Mesenchymal stem cell (in vitro differentiated cells and primary cell): ENCODE results near the gene WDR64.
A peak's percentile ranks its signal among the peaks of the same experiment; 100 is the strongest.

Experiments used
- DNase-seq: peaks from one replicate; pipeline ENCODE4 v3.0.0-alpha.2; 2013
- H2AFZ ChIP-seq: one replicate; pipeline ENCODE4 v1.6.1; 2013; ENCODE audit warnings: low read depth, mild to moderate bottlenecking, control low read depth, inconsistent platforms, low read length, moderate library complexity
- H2AK5ac ChIP-seq: 2 replicates; pipeline ENCODE4 v1.6.1; 2013; ENCODE audit warnings: low read length, moderate library complexity, mild to moderate bottlenecking, inconsistent platforms; ENCODE audit not compliant: severe bottlenecking
- H2BK120ac ChIP-seq: one replicate; pipeline ENCODE4 v1.6.1; 2013; ENCODE audit warnings: low read depth, mild to moderate bottlenecking, inconsistent platforms, low read length, moderate library complexity
- H2BK12ac ChIP-seq, 2 experiments: one replicate each; pipeline ENCODE4 v1.6.1; 2013; ENCODE audit warnings: inconsistent platforms in 2 of 2, low read length in 2 of 2, mild to moderate bottlenecking in 2 of 2, moderate library complexity in 2 of 2, control low read depth in 1 of 2
- H2BK15ac ChIP-seq: one replicate; pipeline ENCODE4 v1.6.1; 2013; ENCODE audit warnings: mild to moderate bottlenecking, low read depth, inconsistent platforms; ENCODE audit not compliant: poor library complexity, severe bottlenecking
- H2BK5ac ChIP-seq: 2 replicates; pipeline ENCODE4 v1.6.1; 2013; ENCODE audit warnings: low read depth, mild to moderate bottlenecking, low read length, control low read depth, inconsistent platforms; ENCODE audit not compliant: poor library complexity, severe bottlenecking
- H3K14ac ChIP-seq, 2 experiments: one replicate each; pipeline ENCODE4 v1.6.1; 2013; ENCODE audit warnings: inconsistent platforms in 2 of 2, low read length in 2 of 2, control low read depth in 1 of 2, mild to moderate bottlenecking in 1 of 2, moderate library complexity in 1 of 2
- H3K18ac ChIP-seq, 2 experiments: one replicate each; pipeline ENCODE4 v1.6.1; 2013; ENCODE audit warnings: inconsistent platforms in 2 of 2, low read length in 2 of 2, control low read depth in 1 of 2, low read depth in 1 of 2, mild to moderate bottlenecking in 1 of 2
- H3K23ac ChIP-seq, 2 experiments: one replicate each; pipeline ENCODE4 v1.6.1; 2013; ENCODE audit warnings: inconsistent platforms in 2 of 2, low read length in 2 of 2, mild to moderate bottlenecking in 2 of 2, moderate library complexity in 2 of 2, control low read depth in 1 of 2
- H3K27ac ChIP-seq: 2 replicates; pipeline ENCODE4 v1.5.1; 2013; ENCODE audit warnings: mild to moderate bottlenecking, moderate library complexity, low read length, control low read depth, inconsistent platforms; ENCODE audit not compliant: poor library complexity, severe bottlenecking
- H3K27me3 ChIP-seq, 2 experiments: 2 replicates each; pipeline versions ENCODE4 v1.6.1 to v1.7.0; 2013; ENCODE audit warnings: low read length in 2 of 2, mild to moderate bottlenecking in 2 of 2, moderate library complexity in 2 of 2, control low read depth in 1 of 2, inconsistent platforms in 1 of 2; ENCODE audit not compliant: control insufficient read depth in 1 of 2, insufficient read depth in 1 of 2
- H3K36me3 ChIP-seq, 2 experiments: 2 replicates each; pipeline versions ENCODE4 v1.6.1 to v1.7.0; 2013; ENCODE audit warnings: low read length in 2 of 2, control low read depth in 1 of 2, inconsistent platforms in 1 of 2, low read depth in 1 of 2, mild to moderate bottlenecking in 1 of 2; ENCODE audit not compliant: insufficient read depth in 2 of 2, control insufficient read depth in 1 of 2
- H3K4ac ChIP-seq, 2 experiments: one replicate each; pipeline ENCODE4 v1.6.1; 2013; ENCODE audit warnings: inconsistent platforms in 2 of 2, low read length in 2 of 2, mild to moderate bottlenecking in 2 of 2, moderate library complexity in 2 of 2, control low read depth in 1 of 2, low read depth in 1 of 2
- H3K4me1 ChIP-seq: 2 replicates; pipeline ENCODE4 v1.6.1; 2013; ENCODE audit warnings: low read depth, low read length, control low read depth; ENCODE audit not compliant: control insufficient read depth, insufficient read depth
- H3K4me2 ChIP-seq: 2 replicates; pipeline ENCODE4 v1.6.1; 2013; ENCODE audit warnings: low read length, mild to moderate bottlenecking, inconsistent platforms; ENCODE audit not compliant: poor library complexity, severe bottlenecking
- H3K4me3 ChIP-seq, 2 experiments: 2 replicates each; pipeline versions ENCODE4 v1.5.1 to v1.7.0; 2013; ENCODE audit warnings: low read length in 2 of 2, mild to moderate bottlenecking in 2 of 2, control low read depth in 1 of 2, low read depth in 1 of 2; ENCODE audit not compliant: insufficient read depth in 1 of 2
- H3K79me1 ChIP-seq: replicated peaks from 2 replicates; pipeline ENCODE4 v1.6.1; 2013; ENCODE audit warnings: mild to moderate bottlenecking, control low read depth, low read length, inconsistent platforms; ENCODE audit not compliant: poor library complexity, severe bottlenecking
- H3K9ac ChIP-seq: 2 replicates; pipeline ENCODE4 v1.7.0; 2013; ENCODE audit warnings: mild to moderate bottlenecking, low read length, moderate library complexity
- H3K9me3 ChIP-seq: 2 replicates; pipeline ENCODE4 v1.7.0; 2013; ENCODE audit warnings: mild to moderate bottlenecking, low read length; ENCODE audit not compliant: control insufficient read depth
- H4K8ac ChIP-seq: one replicate; pipeline ENCODE4 v1.6.1; 2013; ENCODE audit warnings: inconsistent platforms, mild to moderate bottlenecking, low read length, moderate library complexity
- H4K91ac ChIP-seq: one replicate; pipeline ENCODE4 v1.6.1; 2013; ENCODE audit warnings: mild to moderate bottlenecking, low read length, inconsistent platforms
- WGBS: methylation state at CpG from one replicate; pipeline ENCODE4 v1.1.7; 2013; ENCODE audit warnings: mixed read lengths; 5-methylcytosine and 5-hydroxymethylcytosine counted together

WDR64 gene

DNA sequence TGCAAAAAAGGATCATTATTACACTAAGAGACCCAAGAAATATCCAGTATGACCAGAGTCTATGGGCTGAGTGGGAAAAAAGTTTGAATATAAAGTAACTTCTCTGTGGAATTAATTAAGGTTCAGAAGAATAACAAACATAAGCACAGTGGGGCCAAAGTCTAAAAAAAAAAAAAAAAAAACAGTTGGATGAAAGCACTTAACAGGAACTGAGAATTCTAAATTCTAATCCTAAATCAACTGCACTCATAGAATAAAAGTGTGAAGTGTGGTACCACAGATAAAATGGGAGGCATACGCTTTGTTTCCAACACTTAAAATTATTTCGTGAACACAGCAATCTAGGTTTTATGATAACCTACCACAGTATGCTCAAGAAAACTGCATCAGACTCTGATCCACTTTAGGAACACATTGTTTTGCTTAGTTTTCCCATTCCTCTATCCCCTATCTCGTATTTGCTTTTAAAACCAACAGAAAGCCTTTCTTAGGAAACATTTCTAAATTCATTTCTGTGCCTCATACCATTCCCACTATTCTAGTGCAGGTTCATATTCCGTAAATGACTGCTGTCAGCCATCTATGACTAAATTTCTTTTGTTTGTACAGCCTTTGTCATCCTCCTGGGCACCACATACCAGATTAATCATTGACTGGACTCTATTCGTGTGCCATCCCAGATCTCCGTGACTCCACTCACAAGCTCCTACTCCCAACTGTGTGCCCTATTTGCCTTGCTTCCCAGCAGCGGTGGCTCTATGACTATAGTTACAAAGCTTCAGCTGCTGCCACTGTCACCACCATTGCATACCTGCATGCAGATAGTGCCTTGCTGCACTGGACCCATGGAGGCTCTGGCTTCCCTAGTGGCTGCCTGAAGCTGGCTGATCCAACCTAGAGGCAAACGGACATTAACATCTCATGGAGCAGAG lies 36.8 kb upstream of the WDR64 start:
- Histone ChIP-seq H2BK12ac (no peak overlapping the region), H3K18ac (no peak overlapping the region), H3K4ac (no peak overlapping the region), H3K79me1 (peaks cover 2% of the 10 kb centered on the region), H3K9me3 (no peaks in the 10 kb centered on the region), H3K27me3 (no peaks in the 10 kb centered on the region), H3K36me3 (no peaks in the 10 kb centered on the region), H3K14ac (no peak overlapping the region), H3K27ac (peak overlapping the region; percentile 74), H2BK15ac (no peak overlapping the region), H2AFZ (no peak overlapping the region), H4K8ac (no peak overlapping the region), H2BK120ac (no peak overlapping the region), H4K91ac (no peak overlapping the region), H2AK5ac (no peak overlapping the region), H3K23ac (no peak overlapping the region), H3K9ac (no peak overlapping the region), H3K4me2 (no peak overlapping the region), H3K4me3 (no peak overlapping the region), H2BK5ac (no peak overlapping the region), H3K4me1 (peaks cover 8% of the 10 kb centered on the region)
- DNase-seq: no peak
- 89% methylated on average over 8 of the region's 8 CpGs for WGBS

DNA sequence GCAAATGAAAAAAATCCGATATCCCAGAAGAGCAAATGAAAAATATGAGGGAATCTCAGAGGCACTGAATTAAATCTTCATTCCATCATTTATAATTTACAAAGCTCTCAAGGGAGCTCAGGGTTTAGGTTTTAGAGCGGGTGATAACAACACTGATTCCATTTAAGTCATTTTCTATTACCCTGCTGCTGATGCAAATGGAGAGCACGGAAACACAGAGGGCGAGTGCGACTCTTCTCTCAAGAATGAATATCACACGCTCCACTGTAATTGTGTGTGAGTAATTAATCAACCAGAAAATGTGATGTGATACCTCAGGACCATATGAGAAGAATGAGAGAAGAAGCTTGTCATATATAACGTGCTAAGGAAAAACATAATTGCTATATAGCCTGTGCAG lies 34.7 kb upstream of the WDR64 start:
- Histone ChIP-seq H2BK120ac (no peak overlapping the region), H3K79me1 (peaks cover 2% of the 10 kb centered on the region), H3K9me3 (no peaks in the 10 kb centered on the region), H3K36me3 (no peaks in the 10 kb centered on the region), H3K4me2 (no peak overlapping the region), H3K4ac (no peak overlapping the region), H2BK15ac (no peak overlapping the region), H3K9ac (no peak overlapping the region), H3K27ac (no peak overlapping the region), H3K4me1 (peaks cover 8% of the 10 kb centered on the region), H3K23ac (no peak overlapping the region), H3K14ac (no peak overlapping the region), H3K18ac (no peak overlapping the region), H2AFZ (no peak overlapping the region), H4K8ac (no peak overlapping the region), H2BK12ac (no peak overlapping the region), H3K4me3 (no peak overlapping the region), H2BK5ac (no peak overlapping the region), H4K91ac (no peak overlapping the region), H2AK5ac (no peak overlapping the region), H3K27me3 (no peaks in the 10 kb centered on the region)
- no peak for DNase-seq
- WGBS: 98% methylated on average over 7 of the region's 7 CpGs

DNA sequence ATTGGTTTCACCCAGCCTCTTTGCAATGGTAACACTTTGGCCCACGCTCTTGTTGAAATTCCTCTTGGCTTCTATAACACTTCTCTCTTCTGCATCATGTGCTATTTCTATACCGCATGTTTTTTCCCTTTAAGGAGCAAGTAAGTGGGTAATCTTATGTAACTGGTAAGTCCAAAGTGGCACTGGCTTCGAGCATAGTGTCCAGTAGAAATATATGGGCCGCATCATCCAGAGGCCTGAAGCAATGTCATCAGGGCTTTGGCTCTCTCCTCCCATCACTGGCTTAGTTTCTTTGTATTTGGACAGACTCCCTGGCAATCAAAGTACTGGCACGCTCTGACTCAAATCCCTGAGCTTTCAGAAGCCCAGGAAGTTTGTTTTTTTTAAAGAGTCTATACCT lies 29.4 kb upstream of the WDR64 start:
- H2AFZ ChIP-seq: no peak overlapping the region

DNA sequence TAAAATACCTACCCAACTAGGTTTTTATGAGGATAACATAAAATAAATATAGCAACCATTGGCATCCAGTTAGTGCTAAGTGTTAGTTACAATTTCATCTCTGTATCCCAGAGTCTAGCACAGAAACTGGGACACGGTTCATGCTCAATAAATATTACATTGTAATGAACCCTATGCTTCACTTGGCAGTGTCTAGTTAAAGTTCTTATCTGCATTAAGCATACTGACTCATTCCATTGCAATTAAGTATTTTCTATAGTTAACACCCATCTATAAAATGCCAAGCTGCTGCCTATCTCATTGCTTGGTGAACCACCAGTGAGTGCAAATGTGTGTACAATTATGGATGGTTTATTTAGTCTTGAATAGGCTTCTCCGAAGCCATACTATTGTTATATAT lies 27.1 kb upstream of the WDR64 start:
- Histone ChIP-seq H3K23ac (no peak overlapping the region), H3K27ac (no peak overlapping the region), H3K18ac (no peak overlapping the region), H3K4me1 (peaks cover 4% of the 10 kb centered on the region), H3K9me3 (no peaks in the 10 kb centered on the region), H3K9ac (no peak overlapping the region), H3K36me3 (peaks cover 0 to 2% of the 10 kb centered on the region in 2 experiments), H4K8ac (no peak overlapping the region), H3K4me3 (no peak overlapping the region), H3K27me3 (no peaks in the 10 kb centered on the region), H2BK15ac (no peak overlapping the region), H2AK5ac (no peak overlapping the region), H2AFZ (no peak overlapping the region), H2BK120ac (no peak overlapping the region), H2BK5ac (no peak overlapping the region), H3K14ac (no peak overlapping the region), H3K4me2 (no peak overlapping the region), H3K79me1 (peaks cover 14% of the 10 kb centered on the region), H2BK12ac (no peak overlapping the region), H4K91ac (no peak overlapping the region), H3K4ac (no peak overlapping the region)
- WGBS: 100% methylated on average over 1 of the region's 2 CpGs
- DNase-seq: no peak

More for the DNA sequence above, 29.4 kb upstream of the WDR64 start:
- no peaks in the 10 kb centered on the region for H3K9me3 ChIP-seq
- no peak overlapping the region for H3K18ac ChIP-seq
- H3K4me1 ChIP-seq: peaks cover 5% of the 10 kb centered on the region
- H2BK12ac ChIP-seq: no peak overlapping the region
- WGBS: 96% methylated on average over 4 of the region's 5 CpGs
- H4K91ac ChIP-seq: no peak overlapping the region
- no peak overlapping the region for H3K27ac ChIP-seq
- no peak for DNase-seq
- no peak overlapping the region for H3K4me2 ChIP-seq
- no peak overlapping the region for H4K8ac ChIP-seq
- no peak overlapping the region for H2BK5ac ChIP-seq
- no peak overlapping the region for H3K4me3 ChIP-seq
- no peaks in the 10 kb centered on the region for H3K27me3 ChIP-seq
- no peak overlapping the region for H2AK5ac ChIP-seq
- H3K4ac ChIP-seq: no peak overlapping the region
- no peak overlapping the region for H2BK15ac ChIP-seq
- H3K9ac ChIP-seq: no peak overlapping the region
- H3K23ac ChIP-seq: no peak overlapping the region
- H3K36me3 ChIP-seq: peaks cover 0 to 2% of the 10 kb centered on the region in 2 experiments
- H3K79me1 ChIP-seq: peaks cover 15% of the 10 kb centered on the region
- no peak overlapping the region for H3K14ac ChIP-seq
- no peak overlapping the region for H2BK120ac ChIP-seq
